HG03469 (cell line): ENCODE results near the gene HSF2.
A peak's percentile ranks its signal among the peaks of the same experiment; 100 is the strongest.

ENCODE experiments used
- ATAC-seq: cut with Tn5 transposase; IDR thresholded peaks from one replicate; pipeline ENCODE4 v1.9.1; 2021; ENCODE audit warnings: mild to moderate bottlenecking, moderate library complexity, moderate number of reproducible peaks; ENCODE audit not compliant: unreplicated experiment

Gene HSF2, protein sequence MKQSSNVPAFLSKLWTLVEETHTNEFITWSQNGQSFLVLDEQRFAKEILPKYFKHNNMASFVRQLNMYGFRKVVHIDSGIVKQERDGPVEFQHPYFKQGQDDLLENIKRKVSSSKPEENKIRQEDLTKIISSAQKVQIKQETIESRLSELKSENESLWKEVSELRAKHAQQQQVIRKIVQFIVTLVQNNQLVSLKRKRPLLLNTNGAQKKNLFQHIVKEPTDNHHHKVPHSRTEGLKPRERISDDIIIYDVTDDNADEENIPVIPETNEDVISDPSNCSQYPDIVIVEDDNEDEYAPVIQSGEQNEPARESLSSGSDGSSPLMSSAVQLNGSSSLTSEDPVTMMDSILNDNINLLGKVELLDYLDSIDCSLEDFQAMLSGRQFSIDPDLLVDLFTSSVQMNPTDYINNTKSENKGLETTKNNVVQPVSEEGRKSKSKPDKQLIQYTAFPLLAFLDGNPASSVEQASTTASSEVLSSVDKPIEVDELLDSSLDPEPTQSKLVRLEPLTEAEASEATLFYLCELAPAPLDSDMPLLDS

GRCh38 chr6:122399348-122400120 lies at the start of gene HSF2:
HSF2 (plus strand) TSS chr6:122399652; CDS start chr6:122399738, 86 bp downstream.
- ATAC-seq: peak; percentile 97

DNA sequence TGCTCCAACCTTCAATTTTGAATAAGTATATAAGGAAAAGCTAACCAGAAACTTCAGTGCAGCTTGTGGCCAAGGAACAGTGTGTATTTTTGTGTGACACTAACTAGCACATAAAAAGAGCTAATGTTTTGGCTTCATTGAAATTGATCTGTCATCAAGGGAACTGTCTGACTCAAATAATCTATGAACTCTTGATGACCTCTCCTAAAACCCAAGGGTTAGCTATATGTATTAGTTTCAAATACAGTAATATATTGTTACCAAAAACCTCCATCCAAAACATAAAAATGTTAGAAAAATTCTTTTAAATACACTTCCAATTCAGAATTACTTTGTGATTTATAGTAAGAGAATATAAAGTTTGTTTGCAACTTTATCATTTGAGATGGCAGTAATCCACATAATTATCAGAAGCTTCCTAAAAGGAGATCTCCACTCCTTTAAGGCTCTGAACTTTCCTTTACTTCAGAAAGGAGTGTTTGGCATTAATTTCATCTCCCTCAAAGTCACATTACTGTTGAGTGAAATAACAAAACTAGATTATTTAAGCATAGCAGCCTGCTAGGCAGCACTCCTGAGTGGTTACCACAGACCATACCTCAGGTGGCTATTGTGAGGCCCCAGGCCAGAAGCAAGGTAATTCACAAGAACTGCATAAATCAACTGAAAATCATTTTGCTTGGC lies 46.3 kb upstream of the HSF2 start:
- no peak for ATAC-seq

DNA sequence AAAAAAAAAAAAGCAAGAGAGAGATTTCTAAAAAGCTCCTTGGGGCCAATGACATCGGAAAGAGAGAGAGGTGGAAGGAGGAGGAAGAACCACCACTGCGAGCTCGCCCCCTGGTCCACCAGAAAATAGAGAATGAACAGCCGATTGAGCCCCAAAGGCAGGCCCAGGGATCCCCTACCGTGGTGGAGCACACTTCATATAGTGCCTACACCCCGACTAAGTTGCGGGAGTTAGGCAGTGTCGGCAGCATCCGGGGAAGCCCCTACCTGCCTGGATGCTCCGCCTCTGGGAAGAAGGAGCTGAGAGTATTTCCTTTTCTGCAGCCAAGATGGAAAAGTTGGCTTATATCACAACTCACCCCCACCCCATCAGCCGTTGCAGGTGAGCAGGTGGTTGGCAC lies 38.6 kb upstream of the HSF2 start:
- ATAC-seq: no peak

- ATAC-seq: no peak
Measured at GRCh38 chr6:122361314-122361979, 38.0 kb upstream of the HSF2 start.

DNA sequence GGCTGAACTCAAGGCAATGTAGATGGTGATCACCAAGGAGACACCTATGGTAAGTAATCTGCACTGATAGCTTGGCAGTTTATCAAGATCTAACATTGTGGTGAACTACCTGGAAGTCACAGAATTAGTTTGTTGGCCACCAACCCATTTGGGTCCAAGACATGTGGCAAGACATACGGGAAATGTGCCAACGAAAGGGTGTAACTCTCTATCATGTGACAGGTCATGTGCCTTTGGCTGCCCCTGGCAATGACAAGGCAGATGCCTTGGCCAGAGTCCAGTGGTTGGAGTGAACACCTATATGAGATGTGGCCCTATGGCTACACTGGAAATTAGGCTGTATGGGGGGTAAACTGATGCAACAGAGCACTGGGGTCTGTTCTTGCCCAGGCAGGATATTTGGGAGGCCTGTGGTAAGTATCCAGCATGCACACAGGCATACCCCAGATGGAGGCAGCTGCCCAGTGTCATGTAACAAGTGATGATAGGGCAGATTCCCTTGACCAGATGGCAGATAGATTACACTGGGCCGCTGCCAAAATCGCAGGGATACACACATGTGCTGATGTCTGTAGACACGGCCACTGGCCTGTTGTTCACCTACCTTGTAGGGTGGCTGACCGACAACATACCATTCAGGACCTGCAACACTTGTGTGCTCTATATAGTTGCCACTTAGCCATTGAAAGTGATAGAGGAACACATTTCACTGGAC lies 35.5 kb upstream of the HSF2 start:
- no peak for ATAC-seq

GRCh38 chr6:122365775-122366403 lies 33.6 kb upstream of the HSF2 start:
- no peak for ATAC-seq

- ATAC-seq: no peak
Measured at GRCh38 chr6:122367171-122367570, 32.3 kb upstream of the HSF2 start.

DNA sequence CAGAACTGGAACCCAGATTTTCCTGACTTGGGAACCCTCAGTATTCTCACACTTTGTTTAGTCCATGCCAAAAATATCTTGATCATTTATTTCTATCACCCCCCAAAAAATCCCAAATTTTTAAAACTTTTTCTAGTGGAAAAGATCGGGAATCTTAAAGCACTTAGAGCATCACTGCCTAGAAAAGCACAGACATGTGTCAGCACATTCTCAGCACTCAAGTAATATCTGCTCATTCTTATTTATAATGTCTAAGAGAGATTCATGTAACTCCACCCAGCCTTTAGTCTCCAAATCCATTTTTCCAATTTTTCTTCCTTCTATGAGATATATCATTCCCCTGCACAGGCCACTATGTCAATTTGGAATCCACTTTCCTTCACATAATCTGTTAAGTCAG lies 29.9 kb upstream of the HSF2 start:
- ATAC-seq: no peak

GRCh38 chr6:122372647-122373046 lies 26.8 kb upstream of the HSF2 start:
- ATAC-seq: no peak

- ATAC-seq: no peak
Measured at GRCh38 chr6:122374307-122374706, 25.1 kb upstream of the HSF2 start.

GRCh38 chr6:122376246-122376645 lies 23.2 kb upstream of the HSF2 start:
- no peak for ATAC-seq

- ATAC-seq: peak; percentile 100
Measured at GRCh38 chr6:122381494-122382265, 17.8 kb upstream of the HSF2 start.

DNA sequence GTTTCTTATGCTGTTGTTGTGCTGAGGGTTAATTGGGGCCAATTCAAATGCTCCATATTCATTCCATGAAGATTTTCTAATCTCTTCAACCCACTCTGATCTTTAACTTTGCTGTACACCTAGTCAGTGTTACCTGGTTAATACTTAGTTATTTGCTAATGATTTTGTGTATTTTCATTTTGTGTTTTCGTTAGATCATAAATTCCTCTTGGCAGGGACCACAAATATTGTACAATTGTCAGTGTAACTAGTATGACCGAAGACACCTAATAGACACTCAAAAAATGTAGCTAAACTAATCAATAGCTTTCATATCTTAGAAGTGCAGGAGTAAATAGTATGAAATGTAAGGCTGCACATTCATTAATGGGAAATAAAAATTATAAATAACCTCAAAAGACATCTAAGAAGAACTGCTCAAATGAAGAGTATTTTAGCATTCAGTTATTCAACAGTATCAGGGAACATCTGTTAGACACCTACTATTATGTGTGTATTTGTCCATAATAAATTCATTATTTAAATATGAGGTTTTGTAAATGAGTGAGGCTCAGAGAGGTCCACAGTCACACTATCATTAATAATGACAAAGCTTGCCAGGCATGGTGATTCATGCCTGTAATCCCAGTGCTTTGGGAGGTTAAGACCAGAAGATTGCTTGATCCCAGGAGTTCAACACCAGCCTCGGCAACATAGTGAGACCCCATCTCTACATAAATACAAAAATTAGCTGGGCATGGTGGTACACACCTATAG lies 13.4 kb upstream of the HSF2 start:
- no peak for ATAC-seq

- no peak for ATAC-seq
Measured at GRCh38 chr6:122388945-122389344, 10.5 kb upstream of the HSF2 start.

GRCh38 chr6:122389704-122390372 lies 9.6 kb upstream of the HSF2 start:
- ATAC-seq: no peak

DNA sequence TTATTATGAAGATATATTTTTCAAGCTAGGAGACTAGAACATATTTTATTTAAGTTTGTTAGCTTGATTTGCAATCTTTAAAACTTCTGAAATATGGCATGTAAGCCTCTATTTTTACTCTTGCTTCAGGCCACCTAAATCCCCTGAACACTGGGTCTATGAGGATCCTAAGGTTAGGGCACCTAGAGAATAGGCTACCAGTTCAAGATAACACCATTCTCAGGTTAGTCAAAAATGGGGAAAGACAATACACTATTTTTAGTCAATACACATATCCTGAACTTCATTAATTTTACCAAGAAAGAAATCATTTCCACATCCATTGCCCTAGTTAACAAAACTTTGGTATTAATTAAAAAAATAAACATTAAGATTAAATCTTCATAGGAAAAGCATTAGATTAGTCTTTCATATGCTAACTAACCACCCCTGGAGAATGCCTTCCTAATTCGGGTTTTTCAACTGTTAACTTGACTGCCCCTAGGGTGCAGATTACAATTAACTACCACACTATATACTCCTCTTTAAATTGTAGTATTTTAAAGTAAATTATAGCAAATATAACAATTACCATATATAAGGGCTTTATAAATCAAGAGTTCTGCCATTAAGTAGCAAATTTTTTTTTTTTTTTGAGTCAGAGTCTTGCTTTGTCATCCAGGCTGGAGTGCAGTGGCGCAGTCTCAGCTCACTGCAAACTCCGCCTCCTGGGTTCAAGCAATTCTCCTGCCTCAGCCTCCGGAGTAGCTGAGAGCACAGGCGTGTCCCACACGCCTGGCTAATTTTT lies 6.7 kb upstream of the HSF2 start:
- no peak for ATAC-seq

- ATAC-seq: peak; percentile 68
Measured at GRCh38 chr6:122393351-122393896, 6.0 kb upstream of the HSF2 start.
